GM19351 (cell line): Measurements from ENCODE around the gene ANKRD36.
"Not testable (repeated sequence)": the region's sequence is repeated elsewhere in the genome, so short reads cannot be mapped to it uniquely, and the experiment has no call there.

Source experiments
- ATAC-seq: cut with Tn5 transposase; IDR thresholded peaks from one replicate; pipeline ENCODE4 v1.9.1; 2021; ENCODE audit warnings: mild to moderate bottlenecking, moderate library complexity; ENCODE audit not compliant: unreplicated experiment

ANKRD36 gene

DNA sequence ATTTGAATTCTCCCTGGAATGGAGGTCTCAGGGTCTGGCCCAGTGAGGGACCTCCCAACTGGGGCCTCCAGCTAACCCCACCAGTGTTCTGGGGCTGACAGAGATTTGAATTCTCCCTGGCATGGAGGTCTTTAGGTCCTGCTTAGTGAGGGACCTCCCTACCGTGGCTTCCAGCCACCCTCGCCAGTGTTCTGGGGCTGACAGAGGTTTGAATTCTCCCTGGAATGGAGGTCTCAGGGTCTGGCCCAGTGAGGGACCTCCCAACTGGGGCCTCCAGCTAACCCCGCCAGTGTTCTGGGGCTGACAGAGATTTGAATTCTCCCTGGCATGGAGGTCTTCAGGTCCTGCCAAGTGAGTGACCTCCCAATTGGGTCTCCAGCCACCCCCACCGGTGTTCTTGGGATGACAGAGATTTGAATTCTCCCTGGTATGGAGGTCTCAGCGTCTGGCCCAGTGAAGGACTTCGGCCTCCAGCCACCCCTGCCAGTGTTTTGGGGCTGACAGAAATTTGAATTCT lies 155.2 kb downstream of the ANKRD36 start:
- ATAC-seq, result not testable (repeated sequence)

DNA sequence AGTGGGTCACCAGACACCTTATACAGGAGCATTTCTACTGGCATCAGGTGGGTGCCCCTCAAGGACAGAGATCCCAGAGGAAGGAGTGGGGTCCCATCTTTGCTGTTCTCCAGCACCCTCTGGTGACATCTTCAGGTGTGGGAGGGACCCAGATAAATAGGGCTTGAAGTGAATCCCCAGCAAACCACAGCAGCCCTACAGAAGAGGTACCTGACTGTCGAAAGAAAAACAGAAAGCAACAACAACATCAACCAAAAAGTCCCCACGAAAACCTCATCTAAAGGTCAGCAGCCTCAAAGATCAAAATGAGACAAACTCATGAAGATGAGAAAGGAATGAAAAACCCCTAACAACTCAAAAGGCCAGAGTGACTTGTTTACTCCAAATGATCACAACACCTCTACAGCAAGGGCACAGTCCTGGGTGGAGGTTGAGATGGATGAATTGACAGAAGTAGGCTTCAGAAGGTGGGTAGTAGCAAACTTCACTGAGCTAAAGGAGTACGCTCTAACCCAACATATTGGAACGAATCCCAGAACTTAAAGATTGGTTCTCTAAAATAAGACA lies 163.4 kb downstream of the ANKRD36 start:
- not testable (repeated sequence) for ATAC-seq

DNA sequence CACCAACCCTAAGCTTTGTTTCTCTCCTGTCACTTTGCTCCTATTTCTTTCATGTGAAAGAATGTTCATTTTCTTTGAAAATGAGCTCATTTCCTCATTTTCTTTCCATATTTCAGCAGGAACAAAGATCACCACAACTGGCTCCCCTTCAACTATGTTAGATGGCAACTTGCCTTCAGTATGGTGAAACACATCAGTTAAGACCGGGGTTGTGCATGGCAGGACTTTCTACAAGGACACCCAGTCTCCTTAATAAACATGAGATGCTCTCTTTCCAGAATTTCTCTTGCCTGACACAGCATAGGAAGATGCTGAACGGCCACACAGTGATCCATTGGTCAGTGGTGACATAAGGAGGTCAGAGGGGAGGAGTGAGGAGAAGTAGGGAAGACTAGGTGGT lies 172.2 kb downstream of the ANKRD36 start:
- ATAC-seq, result not testable (repeated sequence)

DNA sequence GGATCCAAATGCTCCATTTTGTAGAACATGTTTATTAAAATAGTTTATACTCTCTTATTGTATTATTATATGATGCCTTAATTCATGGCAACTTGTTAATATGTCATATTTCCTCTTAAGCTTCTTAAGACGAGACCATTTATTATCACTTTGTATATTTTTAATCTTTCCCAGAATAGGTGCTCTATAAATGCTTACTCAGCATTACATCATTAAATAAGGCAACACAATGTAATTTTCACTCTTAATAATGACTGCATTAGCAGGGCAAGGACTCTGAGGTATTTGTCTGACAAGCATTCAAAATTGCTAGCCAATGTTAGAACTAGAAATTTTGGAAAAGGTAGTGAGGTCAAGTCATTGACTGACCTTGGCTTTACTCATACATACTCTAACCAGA lies 180.7 kb downstream of the ANKRD36 start:
- not testable (repeated sequence) for ATAC-seq
